ENCODE measurements around the gene FMNL1.

DNA sequence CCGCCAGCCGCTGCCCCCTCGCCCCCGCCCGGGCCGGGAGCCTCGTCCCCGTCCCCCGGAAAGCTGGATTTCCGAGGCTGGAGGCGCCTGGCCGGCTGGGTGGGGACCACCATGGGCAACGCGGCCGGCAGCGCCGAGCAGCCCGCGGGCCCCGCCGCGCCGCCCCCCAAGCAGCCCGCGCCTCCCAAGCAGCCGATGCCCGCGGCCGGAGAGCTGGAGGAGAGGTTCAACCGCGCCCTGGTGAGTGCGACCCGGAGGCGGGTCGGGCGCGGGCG lies 266 bp downstream of the FMNL1 start:
- TF ChIP-seq, protein P1, sequence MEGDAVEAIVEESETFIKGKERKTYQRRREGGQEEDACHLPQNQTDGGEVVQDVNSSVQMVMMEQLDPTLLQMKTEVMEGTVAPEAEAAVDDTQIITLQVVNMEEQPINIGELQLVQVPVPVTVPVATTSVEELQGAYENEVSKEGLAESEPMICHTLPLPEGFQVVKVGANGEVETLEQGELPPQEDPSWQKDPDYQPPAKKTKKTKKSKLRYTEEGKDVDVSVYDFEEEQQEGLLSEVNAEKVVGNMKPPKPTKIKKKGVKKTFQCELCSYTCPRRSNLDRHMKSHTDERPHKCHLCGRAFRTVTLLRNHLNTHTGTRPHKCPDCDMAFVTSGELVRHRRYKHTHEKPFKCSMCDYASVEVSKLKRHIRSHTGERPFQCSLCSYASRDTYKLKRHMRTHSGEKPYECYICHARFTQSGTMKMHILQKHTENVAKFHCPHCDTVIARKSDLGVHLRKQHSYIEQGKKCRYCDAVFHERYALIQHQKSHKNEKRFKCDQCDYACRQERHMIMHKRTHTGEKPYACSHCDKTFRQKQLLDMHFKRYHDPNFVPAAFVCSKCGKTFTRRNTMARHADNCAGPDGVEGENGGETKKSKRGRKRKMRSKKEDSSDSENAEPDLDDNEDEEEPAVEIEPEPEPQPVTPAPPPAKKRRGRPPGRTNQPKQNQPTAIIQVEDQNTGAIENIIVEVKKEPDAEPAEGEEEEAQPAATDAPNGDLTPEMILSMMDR (IDR thresholded peaks at IDR 0.05 in 4 of 5, conservative IDR thresholded peaks at IDR 0.05 in 1 of 5), result no peak
- TF ChIP-seq POLR2A (IDR thresholded peaks at IDR 0.05), result no peak
